ENCODE results near the gene FNDC3B.

Gene FNDC3B

GRCh38 chr3:172258624-172259023 is 219.2 kb downstream of the FNDC3B start:
- peaks cover 2 to 8% (median 6%) of the 10 kb centered on the region in 5 donors for H3K36me3 ChIP-seq (ENCODE audit: control insufficient read depth in 5 of 5, insufficient read depth in 5 of 5, low read length in 5 of 5)
- no peaks in the 10 kb centered on the region for H3K9me3 ChIP-seq (ENCODE audit: control insufficient read depth in 5 of 5, low read length in 5 of 5)
- H3K27me3 ChIP-seq (ENCODE audit: control insufficient read depth in 5 of 5, insufficient read depth in 4 of 5, low read length in 5 of 5) = no peaks in the 10 kb centered on the region
- H3K4me3 ChIP-seq (ENCODE audit: low read depth in 1 of 5, low read length in 5 of 5) = no peak overlapping the region
- H3K9ac ChIP-seq (ENCODE audit: low read length in 5 of 5) = peak overlapping the region in 3 of 5 donors; percentile 10 to 57 (median 26)
- H3K27ac ChIP-seq (ENCODE audit: low read depth, low read length) = peak overlapping the region; percentile 87
- H3K4me1 ChIP-seq (ENCODE audit: control insufficient read depth in 5 of 5, insufficient read depth in 5 of 5, low read length in 5 of 5) = peaks cover 6 to 75% (median 68%) of the 10 kb centered on the region in 5 donors

GRCh38 chr3:172259111-172259541 is 219.7 kb downstream of the FNDC3B start:
- Histone ChIP-seq H3K36me3 (ENCODE audit: control insufficient read depth in 5 of 5, insufficient read depth in 5 of 5, low read length in 5 of 5) (peaks cover 2 to 8% (median 6%) of the 10 kb centered on the region in 5 donors), H3K4me1 (ENCODE audit: control insufficient read depth in 5 of 5, insufficient read depth in 5 of 5, low read length in 5 of 5) (peaks cover 6 to 75% (median 68%) of the 10 kb centered on the region in 5 donors), H3K9me3 (ENCODE audit: control insufficient read depth in 5 of 5, low read length in 5 of 5) (no peaks in the 10 kb centered on the region), H3K9ac (ENCODE audit: low read length in 5 of 5) (no peak overlapping the region), H3K4me3 (ENCODE audit: low read depth in 1 of 5, low read length in 5 of 5) (no peak overlapping the region), H3K27me3 (ENCODE audit: control insufficient read depth in 5 of 5, insufficient read depth in 4 of 5, low read length in 5 of 5) (no peaks in the 10 kb centered on the region), H3K27ac (ENCODE audit: low read depth, low read length) (peak overlapping the region; percentile 87)

- H3K27me3 ChIP-seq (ENCODE audit: control insufficient read depth in 5 of 5, insufficient read depth in 4 of 5, low read length in 5 of 5) = no peaks in the 10 kb centered on the region
- H3K9me3 ChIP-seq (ENCODE audit: control insufficient read depth in 5 of 5, low read length in 5 of 5) = no peaks in the 10 kb centered on the region
- H3K27ac ChIP-seq (ENCODE audit: low read depth, low read length) = peak overlapping the region; percentile 87
- peak overlapping the region in 1 of 5 donors; percentile 29 for H3K9ac ChIP-seq (ENCODE audit: low read length in 5 of 5)
- peaks cover 6 to 75% (median 64%) of the 10 kb centered on the region in 5 donors for H3K4me1 ChIP-seq (ENCODE audit: control insufficient read depth in 5 of 5, insufficient read depth in 5 of 5, low read length in 5 of 5)
- peaks cover 2 to 8% (median 4%) of the 10 kb centered on the region in 5 donors for H3K36me3 ChIP-seq (ENCODE audit: control insufficient read depth in 5 of 5, insufficient read depth in 5 of 5, low read length in 5 of 5)
- no peak overlapping the region for H3K4me3 ChIP-seq (ENCODE audit: low read depth in 1 of 5, low read length in 5 of 5)
These were observed 220.4 kb downstream of the FNDC3B start for GRCh38 chr3:172259726-172260248.

GRCh38 chr3:172260381-172260780 is 221.0 kb downstream of the FNDC3B start:
- H3K27ac ChIP-seq (ENCODE audit: low read depth, low read length) = peak overlapping the region; percentile 87
- H3K27me3 ChIP-seq (ENCODE audit: control insufficient read depth in 5 of 5, insufficient read depth in 4 of 5, low read length in 5 of 5) = no peaks in the 10 kb centered on the region
- H3K4me1 ChIP-seq (ENCODE audit: control insufficient read depth in 5 of 5, insufficient read depth in 5 of 5, low read length in 5 of 5) = peaks cover 6 to 75% (median 60%) of the 10 kb centered on the region in 5 donors
- peak overlapping the region in 1 of 5 donors; percentile 29 for H3K9ac ChIP-seq (ENCODE audit: low read length in 5 of 5)
- no peak overlapping the region for H3K4me3 ChIP-seq (ENCODE audit: low read depth in 1 of 5, low read length in 5 of 5)
- peaks cover 0 to 8% (median 4%) of the 10 kb centered on the region in 5 donors for H3K36me3 ChIP-seq (ENCODE audit: control insufficient read depth in 5 of 5, insufficient read depth in 5 of 5, low read length in 5 of 5)
- no peaks in the 10 kb centered on the region for H3K9me3 ChIP-seq (ENCODE audit: control insufficient read depth in 5 of 5, low read length in 5 of 5)

GRCh38 chr3:172261054-172261453 is 221.7 kb downstream of the FNDC3B start:
- Histone ChIP-seq H3K4me1 (ENCODE audit: control insufficient read depth in 5 of 5, insufficient read depth in 5 of 5, low read length in 5 of 5) (peaks cover 6 to 72% (median 54%) of the 10 kb centered on the region in 5 donors), H3K9ac (ENCODE audit: low read length in 5 of 5) (no peak overlapping the region), H3K4me3 (ENCODE audit: low read depth in 1 of 5, low read length in 5 of 5) (no peak overlapping the region), H3K27me3 (ENCODE audit: control insufficient read depth in 5 of 5, insufficient read depth in 4 of 5, low read length in 5 of 5) (no peaks in the 10 kb centered on the region), H3K36me3 (ENCODE audit: control insufficient read depth in 5 of 5, insufficient read depth in 5 of 5, low read length in 5 of 5) (peaks cover 0 to 8% (median 4%) of the 10 kb centered on the region in 5 donors), H3K27ac (ENCODE audit: low read depth, low read length) (peak overlapping the region; percentile 87), H3K9me3 (ENCODE audit: control insufficient read depth in 5 of 5, low read length in 5 of 5) (no peaks in the 10 kb centered on the region)

- Histone ChIP-seq H3K9ac (ENCODE audit: low read length in 5 of 5) (no peak overlapping the region), H3K27ac (ENCODE audit: low read depth, low read length) (peak overlapping the region; percentile 87), H3K9me3 (ENCODE audit: control insufficient read depth in 5 of 5, low read length in 5 of 5) (no peaks in the 10 kb centered on the region), H3K27me3 (ENCODE audit: control insufficient read depth in 5 of 5, insufficient read depth in 4 of 5, low read length in 5 of 5) (no peaks in the 10 kb centered on the region), H3K4me1 (ENCODE audit: control insufficient read depth in 5 of 5, insufficient read depth in 5 of 5, low read length in 5 of 5) (peaks cover 6 to 58% (median 44%) of the 10 kb centered on the region in 5 donors), H3K36me3 (ENCODE audit: control insufficient read depth in 5 of 5, insufficient read depth in 5 of 5, low read length in 5 of 5) (peaks cover 6 to 12% (median 7%) of the 10 kb centered on the region in 5 donors), H3K4me3 (ENCODE audit: low read depth in 1 of 5, low read length in 5 of 5) (no peak overlapping the region)
These were observed 223.7 kb downstream of the FNDC3B start for GRCh38 chr3:172262991-172263608.

GRCh38 chr3:172263781-172264486 is 224.6 kb downstream of the FNDC3B start:
- peaks cover 6 to 12% (median 7%) of the 10 kb centered on the region in 5 donors for H3K36me3 ChIP-seq (ENCODE audit: control insufficient read depth in 5 of 5, insufficient read depth in 5 of 5, low read length in 5 of 5)
- H3K9ac ChIP-seq (ENCODE audit: low read length in 5 of 5) = no peak overlapping the region
- H3K4me1 ChIP-seq (ENCODE audit: control insufficient read depth in 5 of 5, insufficient read depth in 5 of 5, low read length in 5 of 5) = peaks cover 3 to 57% (median 37%) of the 10 kb centered on the region in 5 donors
- H3K4me3 ChIP-seq (ENCODE audit: low read depth in 1 of 5, low read length in 5 of 5) = no peak overlapping the region
- H3K27me3 ChIP-seq (ENCODE audit: control insufficient read depth in 5 of 5, insufficient read depth in 4 of 5, low read length in 5 of 5) = no peaks in the 10 kb centered on the region
- no peaks in the 10 kb centered on the region for H3K9me3 ChIP-seq (ENCODE audit: control insufficient read depth in 5 of 5, low read length in 5 of 5)
- peak overlapping the region; percentile 87 for H3K27ac ChIP-seq (ENCODE audit: low read depth, low read length)

GRCh38 chr3:172266103-172266502 is 226.7 kb downstream of the FNDC3B start:
- Histone ChIP-seq H3K4me3 (ENCODE audit: low read depth in 1 of 5, low read length in 5 of 5) (no peak overlapping the region), H3K4me1 (ENCODE audit: control insufficient read depth in 5 of 5, insufficient read depth in 5 of 5, low read length in 5 of 5) (peaks cover 0 to 49% (median 25%) of the 10 kb centered on the region in 5 donors), H3K27me3 (ENCODE audit: control insufficient read depth in 5 of 5, insufficient read depth in 4 of 5, low read length in 5 of 5) (no peaks in the 10 kb centered on the region), H3K9me3 (ENCODE audit: control insufficient read depth in 5 of 5, low read length in 5 of 5) (no peaks in the 10 kb centered on the region), H3K27ac (ENCODE audit: low read depth, low read length) (no peak overlapping the region), H3K9ac (ENCODE audit: low read length in 5 of 5) (no peak overlapping the region), H3K36me3 (ENCODE audit: control insufficient read depth in 5 of 5, insufficient read depth in 5 of 5, low read length in 5 of 5) (peaks cover 6 to 15% (median 10%) of the 10 kb centered on the region in 5 donors)

- Histone ChIP-seq H3K9ac (ENCODE audit: low read length in 5 of 5) (no peak overlapping the region), H3K4me3 (ENCODE audit: low read depth in 1 of 5, low read length in 5 of 5) (no peak overlapping the region), H3K27ac (ENCODE audit: low read depth, low read length) (peak overlapping the region; percentile 4), H3K4me1 (ENCODE audit: control insufficient read depth in 5 of 5, insufficient read depth in 5 of 5, low read length in 5 of 5) (peaks cover 2 to 50% (median 32%) of the 10 kb centered on the region in 5 donors), H3K27me3 (ENCODE audit: control insufficient read depth in 5 of 5, insufficient read depth in 4 of 5, low read length in 5 of 5) (no peaks in the 10 kb centered on the region), H3K36me3 (ENCODE audit: control insufficient read depth in 5 of 5, insufficient read depth in 5 of 5, low read length in 5 of 5) (peaks cover 6 to 14% (median 10%) of the 10 kb centered on the region in 5 donors), H3K9me3 (ENCODE audit: control insufficient read depth in 5 of 5, low read length in 5 of 5) (no peaks in the 10 kb centered on the region)
These were observed 229.0 kb downstream of the FNDC3B start for GRCh38 chr3:172268425-172268824.

GRCh38 chr3:172268868-172269267 is 229.5 kb downstream of the FNDC3B start:
- H3K36me3 ChIP-seq (ENCODE audit: control insufficient read depth in 5 of 5, insufficient read depth in 5 of 5, low read length in 5 of 5) = peaks cover 6 to 14% (median 10%) of the 10 kb centered on the region in 5 donors
- H3K9me3 ChIP-seq (ENCODE audit: control insufficient read depth in 5 of 5, low read length in 5 of 5) = no peaks in the 10 kb centered on the region
- H3K4me1 ChIP-seq (ENCODE audit: control insufficient read depth in 5 of 5, insufficient read depth in 5 of 5, low read length in 5 of 5) = peaks cover 2 to 47% (median 34%) of the 10 kb centered on the region in 5 donors
- no peak overlapping the region for H3K4me3 ChIP-seq (ENCODE audit: low read depth in 1 of 5, low read length in 5 of 5)
- H3K9ac ChIP-seq (ENCODE audit: low read length in 5 of 5) = no peak overlapping the region
- H3K27ac ChIP-seq (ENCODE audit: low read depth, low read length) = peak overlapping the region; percentile 4
- no peaks in the 10 kb centered on the region for H3K27me3 ChIP-seq (ENCODE audit: control insufficient read depth in 5 of 5, insufficient read depth in 4 of 5, low read length in 5 of 5)
